Measurements from ENCODE around the gene PDIA5. TPM values are rescaled to one million over a fixed set of nuclear protein-coding genes. Genes with fewer than 3 reads are reported as not detected.

The PDIA5 gene
- total RNA-seq, 1 donor from 2014 or later: 29.4 TPM

DNA sequence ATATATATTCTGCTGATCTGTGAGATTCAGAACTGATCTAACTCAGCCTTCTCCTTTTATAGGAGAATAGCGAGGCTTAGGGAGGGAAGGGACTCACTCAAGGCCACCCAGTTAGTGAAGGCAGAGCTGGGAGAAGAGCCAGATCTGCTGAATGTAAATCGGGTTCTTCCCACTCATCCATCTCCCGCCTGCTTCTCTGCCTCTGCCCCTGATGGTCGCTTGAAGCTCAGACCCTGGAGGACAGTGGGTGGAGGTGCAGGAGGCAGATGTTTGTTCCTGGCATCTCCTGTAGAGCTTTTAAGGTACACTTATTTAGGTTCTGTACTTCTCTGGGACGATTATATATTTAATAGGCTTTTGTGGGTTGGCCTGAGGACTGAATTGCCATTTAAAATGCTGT is 4.3 kb downstream of the PDIA5 start:
- intact Hi-C loops (cut with micrococcal nuclease): no loop called here
- Mint-ChIP-seq H3K27ac (no peak overlapping the region), H3K9me3 (no peaks in the 10 kb centered on the region), H3K4me3 (no peak overlapping the region), H3K4me1 (peaks cover 36% of the 10 kb centered on the region), H3K27me3 (no peaks in the 10 kb centered on the region), H3K36me3 (ENCODE audit: low read depth) (peaks cover 6% of the 10 kb centered on the region)
- no peak for DNase-seq

DNA sequence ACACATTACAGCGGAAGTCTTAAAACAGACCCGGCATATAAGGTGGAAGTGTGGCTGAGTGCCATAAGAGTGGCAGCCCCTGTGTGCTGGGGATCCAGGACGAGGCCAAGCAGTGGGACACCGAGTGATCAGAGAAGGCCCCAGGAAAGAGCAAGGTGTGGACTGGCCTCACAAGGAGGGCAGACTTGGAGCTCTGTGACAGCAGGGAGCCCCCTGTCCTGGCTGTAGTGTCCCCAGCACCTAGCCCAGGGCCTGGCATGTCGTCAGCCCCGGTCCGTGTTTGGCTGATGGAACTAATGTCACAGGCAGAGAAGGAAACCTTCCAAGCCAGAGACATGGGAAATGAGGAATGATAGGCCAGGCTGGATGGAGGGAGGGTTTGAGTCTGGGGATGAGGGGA is 4.8 kb downstream of the PDIA5 start:
- H3K9me3 Mint-ChIP-seq: no peaks in the 10 kb centered on the region
- no peak for DNase-seq

DNA sequence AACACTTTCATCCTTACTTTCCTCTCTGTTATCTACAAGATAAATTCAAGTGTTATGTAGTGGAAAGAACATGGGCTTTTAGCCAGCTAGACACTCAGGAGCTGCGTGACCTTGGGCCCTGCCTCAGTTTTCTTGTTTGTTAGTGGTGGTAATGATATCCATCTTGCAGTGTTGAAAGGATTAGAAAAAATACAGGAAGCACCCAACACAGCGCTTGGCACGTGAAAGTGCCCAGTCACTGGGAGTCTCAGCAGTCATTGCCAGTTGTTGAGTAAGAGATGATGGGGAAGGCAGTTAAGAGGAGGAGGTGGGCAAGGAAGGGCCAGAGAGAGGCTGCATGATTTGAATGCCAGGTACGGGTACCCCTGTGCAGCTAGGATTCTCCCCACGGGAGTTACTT is 5.3 kb downstream of the PDIA5 start:
- Mint-ChIP-seq H3K4me3 (no peak overlapping the region), H3K27me3 (no peaks in the 10 kb centered on the region), H3K4me1 (peaks cover 38% of the 10 kb centered on the region), H3K27ac (no peak overlapping the region), H3K36me3 (ENCODE audit: low read depth) (peaks cover 6% of the 10 kb centered on the region), H3K9me3 (no peaks in the 10 kb centered on the region)
- intact Hi-C loops (cut with micrococcal nuclease): no loop called here
- DNase-seq: no peak

More for the DNA sequence above, 4.8 kb downstream of the PDIA5 start:
- Mint-ChIP-seq H3K4me3 (no peak overlapping the region), H3K27ac (no peak overlapping the region), H3K4me1 (peaks cover 38% of the 10 kb centered on the region), H3K36me3 (ENCODE audit: low read depth) (peaks cover 6% of the 10 kb centered on the region), H3K27me3 (no peaks in the 10 kb centered on the region)
- intact Hi-C loops (cut with micrococcal nuclease): no loop called here

DNA sequence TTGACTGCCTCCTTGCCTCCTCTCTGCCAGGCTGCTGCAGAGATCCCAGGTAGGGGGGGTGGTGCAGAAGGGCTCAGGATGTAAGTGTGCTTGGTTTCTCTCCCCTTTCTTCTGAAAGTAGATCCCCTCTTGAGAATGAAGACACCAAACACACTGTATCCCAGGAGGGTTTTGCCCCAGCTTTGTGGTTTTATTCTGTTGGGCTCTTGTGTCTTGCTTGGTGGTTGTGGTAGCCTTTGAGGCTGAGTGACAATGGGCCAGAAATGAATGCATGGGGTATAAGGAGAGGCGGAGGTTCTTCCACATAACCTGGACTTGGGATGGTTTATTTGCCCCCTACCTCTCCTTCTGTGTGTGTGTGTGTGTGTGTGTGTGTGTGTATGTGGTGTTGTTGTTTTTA is 5.7 kb downstream of the PDIA5 start:
- DNase-seq: no peak
- Mint-ChIP-seq H3K4me1 (peaks cover 38% of the 10 kb centered on the region), H3K27me3 (no peaks in the 10 kb centered on the region), H3K36me3 (ENCODE audit: low read depth) (peaks cover 6% of the 10 kb centered on the region), H3K9me3 (no peaks in the 10 kb centered on the region), H3K27ac (no peak overlapping the region), H3K4me3 (no peak overlapping the region)
- intact Hi-C loops (cut with micrococcal nuclease): no loop called here

DNA sequence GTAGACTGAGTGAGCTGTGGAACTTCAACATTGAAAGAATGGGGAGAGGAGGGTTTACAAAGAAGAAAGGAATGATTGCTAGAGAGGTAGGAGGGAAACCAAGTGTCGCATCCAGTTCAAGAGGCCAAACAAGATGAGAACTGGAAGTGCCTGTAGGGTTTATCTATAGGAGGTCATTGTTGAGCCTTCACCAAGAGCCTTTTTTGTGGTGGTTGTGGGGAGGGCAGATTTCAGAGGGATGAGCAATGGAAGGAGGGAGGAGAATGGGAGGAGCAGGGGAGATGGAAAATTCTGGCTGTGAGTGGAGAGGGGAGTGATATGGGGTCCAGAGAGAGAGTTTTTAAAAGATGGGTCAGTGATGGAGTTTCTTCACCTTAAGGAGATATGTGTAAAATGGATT is 8.5 kb downstream of the PDIA5 start:
- Mint-ChIP-seq H3K27ac (no peak overlapping the region), H3K36me3 (ENCODE audit: low read depth) (peaks cover 4% of the 10 kb centered on the region), H3K4me1 (peaks cover 27% of the 10 kb centered on the region), H3K9me3 (no peaks in the 10 kb centered on the region), H3K4me3 (no peak overlapping the region), H3K27me3 (no peaks in the 10 kb centered on the region)
- intact Hi-C loops (cut with micrococcal nuclease): no loop called here
- no peak for DNase-seq

DNA sequence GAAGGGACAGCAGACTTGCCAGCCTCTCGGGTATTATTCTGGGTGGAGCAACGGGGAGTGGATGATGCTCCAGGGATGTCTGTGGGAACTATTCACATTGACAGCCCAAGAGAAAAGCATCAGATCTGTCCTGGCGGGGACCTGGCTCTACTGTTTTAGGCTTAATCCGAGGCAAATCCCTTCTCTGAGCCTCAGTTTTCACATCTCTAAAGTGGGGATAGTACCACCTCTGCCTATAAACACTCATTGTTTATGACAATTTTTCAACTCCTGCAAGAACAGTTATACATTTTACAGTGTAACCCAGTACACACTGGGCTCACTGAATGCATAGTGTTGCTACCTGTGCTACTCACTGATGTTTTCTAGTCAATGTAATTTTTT is 9.3 kb downstream of the PDIA5 start:
- intact Hi-C loops (cut with micrococcal nuclease): no loop called here
- DNase-seq: no peak
- peaks cover 27% of the 10 kb centered on the region for H3K4me1 Mint-ChIP-seq
- no peak overlapping the region for H3K4me3 Mint-ChIP-seq
- no peaks in the 10 kb centered on the region for H3K27me3 Mint-ChIP-seq
- H3K36me3 Mint-ChIP-seq (ENCODE audit: low read depth): peaks cover 4% of the 10 kb centered on the region
- H3K9me3 Mint-ChIP-seq: no peaks in the 10 kb centered on the region
- no peak overlapping the region for H3K27ac Mint-ChIP-seq

DNA sequence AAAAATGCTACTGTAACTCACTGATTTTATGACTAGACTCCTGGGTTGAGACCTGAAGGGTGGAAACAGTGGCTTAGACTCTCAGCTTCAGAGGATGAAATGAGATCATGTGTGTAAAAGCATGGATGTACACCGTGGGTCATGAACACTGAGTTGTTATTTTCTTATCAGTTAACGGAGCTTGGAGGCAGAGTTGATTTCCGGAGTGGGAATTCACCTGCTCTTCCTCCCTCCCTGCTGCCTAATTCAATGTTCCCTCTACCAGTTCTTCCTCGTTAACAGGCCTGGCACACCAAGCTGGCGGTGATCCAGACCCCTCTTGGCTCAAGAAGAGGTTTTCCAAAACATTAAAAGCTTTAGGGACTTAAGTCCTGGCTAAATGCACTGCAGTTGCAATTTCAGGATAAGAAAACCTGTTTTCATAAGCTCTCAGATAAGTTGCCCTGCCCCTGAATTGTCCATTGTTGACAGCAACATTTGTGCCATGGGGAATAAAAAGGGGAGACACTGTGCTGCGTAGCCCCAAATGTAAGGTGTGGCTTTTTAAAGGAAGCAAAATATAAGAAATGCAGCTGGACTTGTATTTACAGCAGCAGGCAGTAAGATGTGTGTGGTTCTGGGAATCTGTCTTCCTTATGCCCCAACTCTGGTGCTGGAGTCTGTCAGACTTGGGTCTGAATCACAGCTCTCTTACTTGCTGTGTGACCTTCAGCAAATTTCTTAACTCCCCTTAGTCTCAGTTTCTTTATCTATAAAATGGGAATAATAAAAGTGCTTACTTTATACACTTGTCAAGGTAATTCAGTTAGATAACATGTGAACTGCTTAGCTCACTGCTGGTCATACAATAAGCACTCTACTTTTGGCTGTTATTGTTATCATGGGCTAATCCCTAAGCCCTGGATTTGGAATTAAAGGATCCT is 9.9 kb downstream of the PDIA5 start:
- Mint-ChIP-seq H3K9me3 (no peaks in the 10 kb centered on the region), H3K4me1 (peaks cover 31% of the 10 kb centered on the region), H3K4me3 (no peak overlapping the region), H3K27me3 (no peaks in the 10 kb centered on the region), H3K27ac (no peak overlapping the region), H3K36me3 (ENCODE audit: low read depth) (peaks cover 4% of the 10 kb centered on the region)
- intact Hi-C loops (cut with micrococcal nuclease): no loop called here
- no peak for DNase-seq

DNA sequence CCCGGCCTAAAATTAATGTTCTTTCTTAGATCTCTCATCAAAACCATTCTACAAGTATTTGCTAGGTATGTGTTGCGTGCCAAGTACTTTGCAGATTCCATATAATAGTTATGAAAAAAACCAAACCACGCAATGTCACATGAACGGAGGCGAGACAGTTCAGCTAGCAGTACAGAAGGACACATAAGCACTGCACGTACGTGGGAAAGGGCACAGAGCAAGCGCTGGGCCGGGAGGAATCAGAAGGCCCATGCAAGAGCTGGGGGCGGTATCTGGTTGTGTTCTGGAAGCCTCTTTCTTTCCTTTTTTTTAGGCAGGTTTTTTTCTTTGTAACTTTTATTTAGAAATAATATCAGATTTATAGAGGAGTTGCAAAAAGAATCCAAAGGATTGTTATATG is 11.3 kb downstream of the PDIA5 start:
- peaks cover 2% of the 10 kb centered on the region for H3K36me3 Mint-ChIP-seq (ENCODE audit: low read depth)
- no peak overlapping the region for H3K27ac Mint-ChIP-seq
- H3K4me3 Mint-ChIP-seq: no peak overlapping the region
- no peaks in the 10 kb centered on the region for H3K27me3 Mint-ChIP-seq
- peaks cover 37% of the 10 kb centered on the region for H3K4me1 Mint-ChIP-seq
- DNase-seq: no peak
- no peaks in the 10 kb centered on the region for H3K9me3 Mint-ChIP-seq
- intact Hi-C loops (cut with micrococcal nuclease): no loop called here

DNA sequence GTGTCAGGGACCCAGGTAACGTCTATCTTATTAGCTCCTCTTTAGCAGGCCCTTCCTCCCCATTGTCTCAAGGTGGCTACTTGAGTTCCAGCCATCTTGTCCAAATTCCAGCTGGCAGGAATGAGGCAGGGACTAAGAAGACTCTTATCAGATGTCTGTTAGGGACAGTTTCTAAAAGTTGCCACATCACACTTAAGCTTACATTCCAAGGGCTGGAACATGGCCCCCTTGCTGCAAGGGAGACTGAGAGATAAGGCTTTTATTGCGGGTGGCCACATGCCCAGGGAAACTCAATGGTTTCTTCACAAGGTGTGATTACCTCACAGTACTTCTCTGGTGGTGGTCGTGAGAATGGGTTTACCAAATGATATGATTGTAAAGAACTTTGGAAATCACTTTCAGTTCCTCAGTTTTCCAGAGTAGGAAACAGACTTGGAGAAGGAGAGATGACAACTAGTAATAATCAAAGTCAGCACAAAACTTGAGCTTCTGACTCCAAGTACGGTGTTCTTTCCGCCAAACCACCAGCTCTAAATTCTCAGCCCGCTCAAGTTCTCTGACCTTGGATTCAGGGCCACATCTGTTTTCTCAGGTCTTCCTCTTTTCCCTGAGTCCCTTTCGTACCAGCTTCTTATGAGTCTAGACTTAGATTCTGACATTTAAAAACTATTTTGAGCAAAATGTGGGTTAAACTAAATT is 14.2 kb downstream of the PDIA5 start:
- no peak for DNase-seq
- Mint-ChIP-seq H3K36me3 (ENCODE audit: low read depth) (peaks cover 2% of the 10 kb centered on the region), H3K4me1 (peaks cover 54% of the 10 kb centered on the region)

DNA sequence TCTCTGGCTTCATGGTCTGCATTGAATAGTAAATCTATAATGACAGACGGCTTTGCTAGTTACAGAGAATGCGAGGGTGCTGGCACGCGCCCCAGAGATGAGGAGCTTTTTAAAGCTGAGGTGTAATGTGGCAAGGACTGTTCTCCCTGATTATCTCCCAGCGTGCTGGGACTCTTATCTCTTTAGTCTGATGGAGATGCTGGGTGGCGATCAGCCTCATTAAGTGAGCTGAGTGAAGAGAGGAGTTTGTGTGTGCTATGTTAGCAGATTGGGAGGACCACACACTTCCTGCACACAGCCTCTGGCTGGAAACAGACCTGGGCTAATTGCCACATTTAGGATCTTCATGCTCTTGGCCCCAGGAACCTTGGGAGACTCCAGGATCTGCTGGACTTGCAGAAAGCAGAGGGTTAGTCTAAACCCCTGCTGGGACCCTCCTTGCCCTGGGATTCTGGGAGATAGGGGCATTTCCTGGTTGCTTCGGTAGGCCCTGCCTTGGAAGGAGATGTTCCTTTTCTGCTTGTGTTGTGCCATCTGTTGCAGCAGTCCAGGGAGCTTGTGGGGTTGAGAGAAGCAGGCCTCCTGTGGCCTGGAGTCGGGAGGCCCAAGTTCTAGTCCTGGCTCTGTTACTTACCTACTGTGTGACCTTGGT is 15.0 kb downstream of the PDIA5 start:
- Mint-ChIP-seq H3K9me3 (no peaks in the 10 kb centered on the region), H3K4me1 (peaks cover 46% of the 10 kb centered on the region), H3K27me3 (no peaks in the 10 kb centered on the region), H3K27ac (peak overlapping the region; percentile 66), H3K36me3 (ENCODE audit: low read depth) (peaks cover 2% of the 10 kb centered on the region), H3K4me3 (no peak overlapping the region)
- intact Hi-C loops (cut with micrococcal nuclease): no loop called here
- DNase-seq: no peak

More for the DNA sequence above, 14.2 kb downstream of the PDIA5 start:
- Mint-ChIP-seq H3K27ac (no peak overlapping the region), H3K4me3 (no peak overlapping the region), H3K27me3 (no peaks in the 10 kb centered on the region), H3K9me3 (no peaks in the 10 kb centered on the region)
- intact Hi-C loops (cut with micrococcal nuclease): no loop called here

DNA sequence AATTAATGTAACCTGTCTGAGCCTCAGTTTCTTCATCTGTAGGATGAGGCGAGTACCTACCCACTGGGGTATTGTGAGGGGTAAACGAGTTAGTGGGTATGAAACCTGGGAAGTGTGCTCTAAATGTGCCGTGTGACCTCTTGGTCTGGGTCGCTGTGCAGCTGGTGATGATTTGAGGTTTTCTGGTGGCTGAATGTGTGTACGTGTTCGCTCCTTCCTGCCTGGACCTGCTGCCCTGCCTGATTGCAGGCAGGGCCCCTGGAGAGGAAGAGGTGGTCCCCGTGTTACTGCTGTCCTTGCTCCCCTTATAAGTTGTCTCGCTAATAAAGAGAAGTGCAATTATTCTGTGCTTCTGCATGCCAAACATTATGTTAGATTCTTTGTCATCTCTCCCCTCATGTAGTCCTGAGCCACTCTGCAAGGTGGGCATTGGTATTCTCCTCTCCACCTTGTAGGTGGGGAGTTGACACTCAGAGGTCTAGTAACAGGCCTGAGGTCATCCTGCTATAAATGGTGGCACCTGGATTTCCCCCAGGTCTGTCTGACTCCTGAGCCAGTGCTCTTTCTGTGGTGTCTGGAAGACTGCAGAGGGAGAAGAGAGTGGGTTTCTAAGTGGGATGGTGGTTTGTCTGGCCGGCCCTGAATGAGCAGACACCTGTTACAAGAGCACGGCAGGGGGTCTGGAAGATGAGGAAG is 15.7 kb downstream of the PDIA5 start:
- no peak for DNase-seq
- Mint-ChIP-seq H3K36me3 (ENCODE audit: low read depth) (peaks cover 2% of the 10 kb centered on the region), H3K9me3 (no peaks in the 10 kb centered on the region), H3K27me3 (no peaks in the 10 kb centered on the region), H3K27ac (no peak overlapping the region), H3K4me1 (peaks cover 45% of the 10 kb centered on the region), H3K4me3 (no peak overlapping the region)
- intact Hi-C loops (cut with micrococcal nuclease): no loop called here

DNA sequence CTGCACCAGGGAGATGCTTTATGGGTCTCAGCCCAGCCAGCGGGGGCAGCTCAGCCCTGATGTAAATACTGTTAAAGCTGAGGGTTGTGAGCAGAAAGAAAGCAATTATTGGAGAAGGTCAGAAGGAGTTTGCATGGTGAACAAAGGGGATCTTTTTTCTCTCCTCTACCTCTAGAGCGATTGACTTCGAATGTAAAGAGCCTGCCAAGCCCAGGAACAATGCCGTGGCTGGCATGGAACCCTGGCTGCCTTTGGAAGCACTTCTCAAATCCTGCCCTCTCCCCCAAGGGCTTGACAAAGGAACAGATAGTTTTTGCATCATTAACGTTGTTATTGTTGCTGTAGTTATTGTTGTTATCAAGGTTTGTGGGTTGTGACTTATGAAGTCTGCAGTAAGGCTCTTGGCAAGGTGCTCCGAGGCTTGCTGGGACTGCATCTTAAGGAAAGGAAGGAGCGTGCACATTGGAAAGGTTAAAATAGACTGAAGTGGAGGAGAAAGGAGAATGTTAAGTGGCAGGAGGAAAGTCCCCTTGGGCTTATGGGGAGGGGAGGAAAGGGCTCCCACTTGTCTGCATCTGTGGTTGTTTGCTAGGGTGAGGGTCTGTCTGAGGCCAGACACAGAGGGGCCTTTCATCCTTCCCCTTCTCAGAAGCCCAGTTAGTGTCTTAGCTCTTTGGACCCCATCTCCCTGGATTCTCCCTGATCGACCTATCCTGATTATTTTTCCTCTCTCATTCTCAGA is 16.7 kb downstream of the PDIA5 start:
- peaks cover 42% of the 10 kb centered on the region for H3K4me1 Mint-ChIP-seq

DNA sequence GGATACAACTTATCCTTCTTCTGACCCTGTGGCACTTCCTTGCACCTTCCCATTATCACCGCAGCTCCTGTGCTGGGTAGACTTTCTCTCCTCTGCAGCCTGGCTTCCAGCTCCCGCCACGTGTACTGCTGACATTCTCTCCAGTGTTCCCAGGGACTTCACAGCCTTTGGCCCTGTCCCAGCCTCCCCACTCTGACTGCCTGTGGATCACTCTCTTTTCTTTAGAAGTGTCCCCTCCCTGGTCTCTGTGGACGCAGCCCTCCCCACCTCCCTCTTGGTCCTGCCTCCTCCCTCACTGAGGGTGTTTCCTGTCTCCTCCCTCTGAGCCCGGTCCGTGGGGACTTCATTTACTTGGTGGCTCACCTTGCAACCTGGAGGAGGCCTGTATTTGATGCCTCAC is 17.4 kb downstream of the PDIA5 start:
- intact Hi-C loops (cut with micrococcal nuclease): no loop called here
- Mint-ChIP-seq H3K9me3 (no peaks in the 10 kb centered on the region), H3K4me3 (no peak overlapping the region), H3K4me1 (peaks cover 39% of the 10 kb centered on the region), H3K27ac (no peak overlapping the region), H3K36me3 (ENCODE audit: low read depth) (no peaks in the 10 kb centered on the region), H3K27me3 (no peaks in the 10 kb centered on the region)
- no peak for DNase-seq

More for the DNA sequence above, 16.7 kb downstream of the PDIA5 start:
- Mint-ChIP-seq H3K27ac (no peak overlapping the region), H3K36me3 (ENCODE audit: low read depth) (no peaks in the 10 kb centered on the region), H3K4me3 (no peak overlapping the region), H3K27me3 (no peaks in the 10 kb centered on the region), H3K9me3 (no peaks in the 10 kb centered on the region)
- intact Hi-C loops (cut with micrococcal nuclease): no loop called here
- DNase-seq: no peak
